HG03108 (cell line): ENCODE results near the gene RPGRIP1L.

Experiments used
- ATAC-seq: cut with Tn5 transposase; IDR thresholded peaks from one replicate; pipeline ENCODE4 v1.9.1; 2021; ENCODE audit warnings: moderate library complexity; ENCODE audit not compliant: unreplicated experiment

RPGRIP1L gene

GRCh38 chr16:53703590-53704444, at the start of gene RPGRIP1L, which contains the start of gene FTO:
RPGRIP1L (minus strand) TSS chr16:53703859; CDS start chr16:53700723, 3,136 bp downstream.
FTO (plus strand) TSS chr16:53704156.
- peak; percentile 99 for ATAC-seq

DNA sequence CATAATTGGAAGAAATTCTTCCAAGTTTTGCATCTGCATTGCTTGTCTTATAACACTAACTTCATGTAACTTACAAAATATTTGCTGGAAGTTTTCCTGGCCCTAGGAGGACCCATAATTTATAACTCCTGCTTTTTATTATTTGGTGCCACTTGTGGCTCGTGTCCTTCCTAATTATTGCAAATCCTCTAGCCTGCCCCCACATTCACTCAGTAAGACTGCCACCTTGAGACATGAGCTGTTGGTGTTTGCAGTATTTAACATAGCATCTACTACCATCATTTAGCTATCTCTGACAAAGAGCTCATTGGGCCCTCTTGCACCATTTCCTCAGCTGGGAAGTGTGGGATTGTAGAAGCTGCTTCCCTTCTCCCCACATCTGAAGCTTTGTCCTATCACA, 49.8 kb upstream of the RPGRIP1L start:
- ATAC-seq, result no peak

DNA sequence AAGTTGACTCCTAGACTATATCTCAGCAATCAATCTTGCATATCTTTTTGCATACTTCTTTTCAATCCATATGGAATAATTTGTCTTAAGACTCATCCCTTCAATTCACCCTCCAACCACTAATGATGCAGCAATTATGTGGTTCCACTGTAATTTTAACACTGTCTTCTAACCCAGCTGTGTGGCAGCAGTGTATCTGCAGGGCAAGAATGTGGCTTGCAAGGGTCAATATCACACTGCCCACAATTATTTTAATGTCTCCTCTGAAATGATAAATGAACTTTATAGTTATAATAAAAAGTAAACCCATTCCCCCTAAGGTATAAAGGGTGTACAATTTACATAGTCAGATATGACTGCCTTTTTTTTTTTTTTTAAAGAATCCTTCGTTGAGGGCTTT, 48.9 kb upstream of the RPGRIP1L start:
- ATAC-seq, result no peak

- ATAC-seq, result no peak
Observed at GRCh38 chr16:53745753-53746266, 42.2 kb upstream of the RPGRIP1L start.

DNA sequence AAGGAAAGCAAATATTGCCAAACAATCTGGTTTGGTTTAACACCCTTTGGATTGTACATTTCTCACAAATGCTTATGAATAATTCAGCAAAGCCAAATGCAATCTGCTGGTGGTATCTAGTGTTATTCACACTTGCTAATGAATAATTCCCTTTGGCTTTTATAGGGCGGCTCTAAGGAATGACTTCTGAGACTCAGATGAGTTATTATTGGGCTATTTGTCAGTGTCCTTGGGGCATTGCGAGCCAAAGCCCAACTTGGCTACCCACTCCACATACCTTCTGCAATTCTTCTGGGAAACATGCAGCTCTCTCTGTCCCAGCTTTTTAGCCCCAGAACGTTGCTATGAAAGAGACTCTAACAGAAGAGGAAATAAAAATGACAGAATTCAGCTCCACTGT, 41.4 kb upstream of the RPGRIP1L start:
- no peak for ATAC-seq

DNA sequence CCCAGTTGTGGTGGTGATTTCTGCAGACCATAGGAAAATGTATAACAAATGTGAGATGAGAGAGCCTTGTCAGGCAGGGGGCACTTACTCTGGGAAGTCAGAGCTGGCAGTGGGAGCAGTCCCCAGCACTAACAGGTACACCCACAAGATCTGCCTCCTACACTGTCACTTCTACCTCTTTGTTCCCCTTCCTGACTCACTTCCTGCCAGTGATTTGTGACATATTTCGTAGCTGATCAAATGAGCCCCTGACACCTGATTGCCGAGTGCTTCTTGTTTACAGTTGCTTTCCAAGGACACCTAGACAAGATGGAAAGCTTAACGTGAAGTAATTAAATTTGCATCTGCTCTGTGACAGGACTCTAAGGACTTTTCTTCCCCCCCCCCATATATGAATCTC, 40.8 kb upstream of the RPGRIP1L start:
- ATAC-seq, result no peak

DNA sequence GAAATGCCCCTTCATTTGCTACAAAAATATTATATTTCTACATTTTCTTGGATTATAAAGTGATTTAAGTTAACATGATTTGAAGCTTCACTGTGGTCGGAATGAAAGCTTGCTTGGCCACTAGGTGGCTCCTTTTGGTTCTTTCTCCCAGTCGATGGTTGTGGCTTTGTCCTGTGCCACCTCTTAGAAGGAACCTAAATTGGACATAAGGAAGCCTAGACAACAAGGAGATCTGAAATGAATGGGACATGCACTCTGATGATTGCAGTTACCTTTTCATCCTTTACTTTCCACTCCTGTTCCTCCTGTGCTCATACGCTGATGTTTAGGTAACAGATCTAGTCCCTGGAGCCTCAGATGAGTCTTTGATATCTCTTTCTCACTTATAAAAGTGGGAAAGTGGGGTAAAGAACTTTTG, 39.5 kb upstream of the RPGRIP1L start:
- no peak for ATAC-seq

- ATAC-seq, result no peak
Observed at GRCh38 chr16:53741546-53741945, 37.9 kb upstream of the RPGRIP1L start.

DNA sequence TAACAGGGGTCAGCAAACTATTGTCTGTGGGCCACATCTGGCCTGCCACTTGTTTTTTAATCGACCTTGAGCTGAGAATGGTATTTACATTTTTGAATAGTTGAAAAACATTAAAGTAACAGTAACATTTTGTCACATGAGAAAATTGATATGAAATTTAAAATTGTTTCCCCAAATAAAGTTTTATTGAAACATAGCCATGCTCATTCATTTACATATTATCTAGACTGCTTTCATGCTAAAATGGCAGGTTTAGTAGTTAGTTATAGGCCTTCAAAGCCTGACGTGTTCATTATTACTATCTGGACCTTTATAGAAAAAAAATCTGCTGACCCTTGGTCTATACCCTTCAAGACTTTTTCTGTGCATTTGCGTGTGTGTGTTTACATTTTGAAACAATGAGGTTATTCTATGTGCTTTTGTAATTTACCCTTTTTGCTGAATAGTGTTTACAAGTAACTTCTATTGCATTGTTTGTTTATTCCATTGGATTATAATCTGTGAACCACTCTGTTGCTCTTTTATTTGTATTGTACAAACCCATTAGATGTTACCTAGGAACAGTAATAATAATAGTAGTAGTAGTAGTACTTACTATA, 37.4 kb upstream of the RPGRIP1L start:
- no peak for ATAC-seq

GRCh38 chr16:53740476-53740875, 36.8 kb upstream of the RPGRIP1L start:
- ATAC-seq, result no peak

DNA sequence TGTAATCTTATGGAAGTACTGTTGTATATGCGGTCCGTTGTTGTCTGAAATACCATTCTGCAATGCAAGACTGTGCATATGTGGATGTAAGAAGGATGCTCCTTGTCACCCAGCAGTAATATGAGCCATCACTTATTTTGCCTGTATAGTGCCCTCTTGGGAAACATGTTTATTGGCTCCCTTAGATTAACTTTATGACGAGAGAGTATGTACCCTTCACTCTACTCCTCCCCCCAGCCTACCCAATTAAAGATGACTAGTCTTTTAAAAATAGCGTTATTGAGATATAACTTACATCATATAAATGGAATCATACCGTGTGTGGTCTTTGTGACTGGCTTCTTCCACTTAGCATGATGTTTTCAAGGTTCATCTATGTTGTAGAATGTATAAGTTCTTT, 33.9 kb upstream of the RPGRIP1L start:
- ATAC-seq, result no peak

- ATAC-seq, result no peak
Observed at GRCh38 chr16:53736297-53736696, 32.6 kb upstream of the RPGRIP1L start.

GRCh38 chr16:53734908-53735307, 31.2 kb upstream of the RPGRIP1L start:
- ATAC-seq, result no peak

GRCh38 chr16:53732296-53732929, 28.8 kb upstream of the RPGRIP1L start:
- no peak for ATAC-seq

DNA sequence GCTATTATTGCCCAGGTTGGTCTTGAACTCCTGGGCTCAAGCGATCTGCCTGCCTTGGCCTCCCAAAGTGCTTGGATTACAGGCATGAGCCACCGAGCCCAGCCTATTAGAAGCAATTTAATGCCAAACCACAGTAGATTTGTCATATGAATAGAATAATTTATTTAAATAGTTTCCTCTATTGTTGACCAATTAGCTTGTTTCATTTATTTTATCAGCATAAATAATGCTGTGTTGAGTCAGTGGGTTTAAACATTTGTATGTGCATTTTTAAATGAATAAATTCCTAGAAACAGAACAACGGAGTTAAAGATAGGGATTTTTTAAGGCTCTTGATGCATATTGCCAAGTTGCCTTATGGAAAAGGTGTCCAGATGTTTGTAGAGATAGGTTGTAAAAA, 27.0 kb upstream of the RPGRIP1L start:
- ATAC-seq, result no peak

- no peak for ATAC-seq
Observed at GRCh38 chr16:53726625-53727024, 23.0 kb upstream of the RPGRIP1L start.

- ATAC-seq, result no peak
Observed at GRCh38 chr16:53721017-53721416, 17.4 kb upstream of the RPGRIP1L start.

DNA sequence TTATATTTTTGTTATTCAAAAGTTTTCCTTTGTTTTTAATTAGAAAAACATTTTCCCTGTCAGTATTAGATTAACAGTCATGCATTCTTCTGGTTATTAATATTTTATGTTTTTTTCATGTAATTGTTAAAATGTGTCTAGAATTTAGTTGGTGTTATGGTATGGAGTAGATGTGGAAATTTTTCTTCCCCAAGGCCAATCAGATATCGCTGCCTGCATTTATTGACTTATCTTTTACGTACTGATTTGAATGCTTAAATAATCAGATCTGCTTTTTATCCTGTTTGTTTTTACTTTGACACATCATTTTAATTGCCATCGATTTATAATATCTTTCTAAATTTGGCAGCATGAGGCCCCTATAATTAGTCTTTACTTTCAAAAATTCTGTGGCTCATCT, 13.9 kb upstream of the RPGRIP1L start:
- ATAC-seq, result no peak

- ATAC-seq, result no peak
Observed at GRCh38 chr16:53715023-53715384, 11.3 kb upstream of the RPGRIP1L start.

- ATAC-seq, result no peak
Observed at GRCh38 chr16:53714205-53715022, 10.8 kb upstream of the RPGRIP1L start.
